Measurements from ENCODE around the gene IFNE.

Gene IFNE

GRCh38 chr9:21482213-21482612 lies at the start of gene IFNE:
Gene IFNE (minus strand): TSS chr9:21482313. CDS start chr9:21481694, 619 bp downstream.
- no peak for DNase-seq (ENCODE audit: low read depth in 2 of 2)

GRCh38 chr9:21528123-21528808 lies 46.2 kb upstream of the IFNE start:
- DNase-seq (ENCODE audit: low read depth in 2 of 2): no peak

GRCh38 chr9:21527579-21527978 lies 45.5 kb upstream of the IFNE start:
- DNase-seq (ENCODE audit: low read depth in 2 of 2): no peak

GRCh38 chr9:21525174-21525573 lies 43.1 kb upstream of the IFNE start:
- no peak for DNase-seq (ENCODE audit: low read depth in 2 of 2)

- DNase-seq (ENCODE audit: low read depth in 2 of 2): no peak
Measured at GRCh38 chr9:21524099-21524830, 42.2 kb upstream of the IFNE start.

- DNase-seq (ENCODE audit: low read depth in 2 of 2): no peak
Measured at GRCh38 chr9:21523021-21524014, 41.2 kb upstream of the IFNE start.

GRCh38 chr9:21522348-21522747 lies 40.2 kb upstream of the IFNE start:
- no peak for DNase-seq (ENCODE audit: low read depth in 2 of 2)

GRCh38 chr9:21521448-21521847 lies 39.3 kb upstream of the IFNE start:
- no peak for DNase-seq (ENCODE audit: low read depth in 2 of 2)

- no peak for DNase-seq (ENCODE audit: low read depth in 2 of 2)
Measured at GRCh38 chr9:21520501-21521228, 38.6 kb upstream of the IFNE start.

- no peak for DNase-seq (ENCODE audit: low read depth in 2 of 2)
Measured at GRCh38 chr9:21519855-21520434, 37.8 kb upstream of the IFNE start.

- DNase-seq (ENCODE audit: low read depth in 2 of 2): no peak
Measured at GRCh38 chr9:21516796-21517195, 34.7 kb upstream of the IFNE start.

GRCh38 chr9:21513431-21513830 lies 31.3 kb upstream of the IFNE start:
- DNase-seq (ENCODE audit: low read depth in 2 of 2): no peak

- no peak for DNase-seq (ENCODE audit: low read depth in 2 of 2)
Measured at GRCh38 chr9:21510806-21511205, 28.7 kb upstream of the IFNE start.

- no peak for DNase-seq (ENCODE audit: low read depth in 2 of 2)
Measured at GRCh38 chr9:21507483-21507790, 25.3 kb upstream of the IFNE start.

GRCh38 chr9:21506626-21507482 lies 24.7 kb upstream of the IFNE start:
- no peak for DNase-seq (ENCODE audit: low read depth in 2 of 2)

- DNase-seq (ENCODE audit: low read depth in 2 of 2): no peak
Measured at GRCh38 chr9:21505425-21506179, 23.5 kb upstream of the IFNE start.

- DNase-seq (ENCODE audit: low read depth in 2 of 2): no peak
Measured at GRCh38 chr9:21504894-21505293, 22.8 kb upstream of the IFNE start.

GRCh38 chr9:21504113-21504512 lies 22.0 kb upstream of the IFNE start:
- DNase-seq (ENCODE audit: low read depth in 2 of 2): no peak

GRCh38 chr9:21502586-21502985 lies 20.5 kb upstream of the IFNE start:
- DNase-seq (ENCODE audit: low read depth in 2 of 2): no peak

- no peak for DNase-seq (ENCODE audit: low read depth in 2 of 2)
Measured at GRCh38 chr9:21499912-21500311, 17.8 kb upstream of the IFNE start.

Measured in stimulated activated CD8-positive, alpha-beta memory T cell treated with anti-CD3 and anti-CD28 coated beads, Interleukin-2, amount 100 ng/mL, for 1 hour (primary cell).